ENCODE data around the gene NPM1. TPM values are rescaled to one million over a fixed set of nuclear protein-coding genes. Genes with fewer than 3 reads are reported as not detected.
A peak's percentile ranks its signal among the peaks of the same experiment; 100 is the strongest.
"Not testable (repeated sequence)": the region's sequence is repeated elsewhere in the genome, so short reads cannot be mapped to it uniquely, and the experiment has no call there.

Gene NPM1
- total and polyA plus RNA-seq, 12 donors: 248 to 1,064 (median 465) TPM

- no peak for DNase-seq
- Histone ChIP-seq H3K27ac (no peak overlapping the region), H3K4me3 (no peak overlapping the region), H3K4me1 (no peaks in the 10 kb centered on the region), H3K27me3 (no peaks in the 10 kb centered on the region), H3K9me3 (no peaks in the 10 kb centered on the region), H3K36me3 (no peaks in the 10 kb centered on the region)
- intact Hi-C loops (cut with DNase I): no loop called here
- TF ChIP-seq, protein P1, sequence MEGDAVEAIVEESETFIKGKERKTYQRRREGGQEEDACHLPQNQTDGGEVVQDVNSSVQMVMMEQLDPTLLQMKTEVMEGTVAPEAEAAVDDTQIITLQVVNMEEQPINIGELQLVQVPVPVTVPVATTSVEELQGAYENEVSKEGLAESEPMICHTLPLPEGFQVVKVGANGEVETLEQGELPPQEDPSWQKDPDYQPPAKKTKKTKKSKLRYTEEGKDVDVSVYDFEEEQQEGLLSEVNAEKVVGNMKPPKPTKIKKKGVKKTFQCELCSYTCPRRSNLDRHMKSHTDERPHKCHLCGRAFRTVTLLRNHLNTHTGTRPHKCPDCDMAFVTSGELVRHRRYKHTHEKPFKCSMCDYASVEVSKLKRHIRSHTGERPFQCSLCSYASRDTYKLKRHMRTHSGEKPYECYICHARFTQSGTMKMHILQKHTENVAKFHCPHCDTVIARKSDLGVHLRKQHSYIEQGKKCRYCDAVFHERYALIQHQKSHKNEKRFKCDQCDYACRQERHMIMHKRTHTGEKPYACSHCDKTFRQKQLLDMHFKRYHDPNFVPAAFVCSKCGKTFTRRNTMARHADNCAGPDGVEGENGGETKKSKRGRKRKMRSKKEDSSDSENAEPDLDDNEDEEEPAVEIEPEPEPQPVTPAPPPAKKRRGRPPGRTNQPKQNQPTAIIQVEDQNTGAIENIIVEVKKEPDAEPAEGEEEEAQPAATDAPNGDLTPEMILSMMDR (IDR thresholded peaks at IDR 0.05): no peak
- no peak for ATAC-seq
- 77 to 86% methylated on average over 2 of the region's 2 CpGs for WGBS, 2 donors
These were observed 29.8 kb upstream of the NPM1 start for GRCh38 chr5:171357843-171358242.

DNA sequence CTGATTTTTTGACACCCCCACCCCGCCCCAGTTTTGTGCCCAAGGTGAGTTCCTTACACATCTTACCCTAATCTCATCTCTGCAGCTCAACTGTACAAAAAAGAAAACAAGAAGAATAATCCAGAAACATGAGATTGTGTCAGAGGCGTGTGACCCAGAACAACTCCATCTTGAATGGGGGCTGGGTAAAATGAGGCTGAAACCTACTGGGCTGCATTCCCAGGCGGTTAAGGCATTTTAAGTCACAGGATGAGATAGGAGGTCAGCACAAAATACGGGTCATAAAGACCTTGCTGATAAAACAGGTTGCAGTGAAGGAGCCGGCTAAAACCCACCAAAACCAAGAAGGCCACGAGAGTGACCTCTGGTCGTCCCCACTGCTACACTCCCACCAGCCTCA, 26.5 kb upstream of the NPM1 start:
- H3K4me3 ChIP-seq; H3K9me3 ChIP-seq; intact Hi-C loops (cut with DNase I); H3K4me1 ChIP-seq; DNase-seq; H3K36me3 ChIP-seq; ATAC-seq; H3K27ac ChIP-seq: not testable (repeated sequence)
- WGBS, 2 donors: 65 to 67% methylated on average over 7 of the region's 7 CpGs
- peaks cover 0 to 12% (median 8%) of the 10 kb centered on the region in 7 donors for H3K27me3 ChIP-seq

DNA sequence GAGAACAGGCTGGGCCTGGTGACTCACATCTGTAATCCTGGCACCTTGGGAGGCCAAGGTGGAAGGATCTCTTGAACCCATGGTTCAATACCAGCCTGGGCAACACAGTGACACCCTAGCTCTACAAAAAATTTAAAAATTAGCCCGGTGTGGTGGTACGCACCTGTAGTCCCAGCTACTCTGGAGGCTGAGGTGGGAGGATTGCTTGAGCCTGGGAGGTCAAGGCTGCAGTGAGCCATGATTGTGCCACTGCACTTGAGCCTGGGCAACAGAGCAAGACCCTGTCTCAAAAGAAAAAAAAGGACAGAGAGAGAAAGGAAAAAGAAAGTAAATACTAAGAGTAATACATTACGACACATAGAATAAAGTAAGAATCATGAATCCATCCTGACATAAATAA, 24.4 kb upstream of the NPM1 start:
- DNase-seq; H3K4me3 ChIP-seq; H3K27ac ChIP-seq; H3K36me3 ChIP-seq; H3K9me3 ChIP-seq; H3K4me1 ChIP-seq; intact Hi-C loops (cut with DNase I); ATAC-seq: not testable (repeated sequence)
- peaks cover 0 to 18% (median 8%) of the 10 kb centered on the region in 7 donors for H3K27me3 ChIP-seq
- WGBS, 2 donors: 96 to 98% methylated on average over 3 of the region's 3 CpGs

- H3K27me3 ChIP-seq: peaks cover 0 to 18% (median 8%) of the 10 kb centered on the region in 7 donors
- 31 to 40% methylated on average over 3 of the region's 3 CpGs for WGBS, 2 donors
- TF ChIP-seq, protein P1 (IDR thresholded peaks at IDR 0.05): no peak
- no peak overlapping the region for H3K4me3 ChIP-seq
- intact Hi-C loops (cut with DNase I): no loop called here
- no peaks in the 10 kb centered on the region for H3K36me3 ChIP-seq
- no peak for DNase-seq
- H3K4me1 ChIP-seq: no peaks in the 10 kb centered on the region
- no peaks in the 10 kb centered on the region for H3K9me3 ChIP-seq
- no peak overlapping the region for H3K27ac ChIP-seq
- no peak for ATAC-seq
These were observed 23.8 kb upstream of the NPM1 start for GRCh38 chr5:171363846-171364245.

DNA sequence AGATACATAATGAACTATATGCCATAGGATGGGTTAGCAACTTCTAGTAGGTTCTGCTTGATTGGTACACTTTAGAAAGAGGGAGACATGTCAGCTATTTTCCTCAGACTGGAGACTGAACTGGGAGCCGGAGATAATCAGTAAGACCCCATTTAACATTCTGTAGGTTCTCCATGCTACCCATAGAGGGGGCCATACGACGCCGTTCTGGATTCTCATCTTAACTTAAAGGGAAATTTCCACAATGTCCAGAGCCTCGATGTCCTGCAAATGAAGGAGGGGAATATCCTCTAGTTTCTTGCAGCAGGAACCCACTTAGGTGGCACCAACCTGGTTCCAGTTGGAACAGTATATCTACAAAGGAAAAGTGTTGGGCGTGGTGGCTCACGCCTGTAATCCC, 22.3 kb upstream of the NPM1 start:
- TF ChIP-seq, protein P1 (IDR thresholded peaks at IDR 0.05): peak in 5 of 9 donors; percentile 12 to 31 (median 22)
- no peak for ATAC-seq
- intact Hi-C loops (cut with DNase I): no loop called here

More for the DNA sequence above, 22.3 kb upstream of the NPM1 start:
- Histone ChIP-seq H3K4me3 (no peak overlapping the region), H3K36me3 (no peaks in the 10 kb centered on the region), H3K4me1 (no peaks in the 10 kb centered on the region), H3K27ac (no peak overlapping the region), H3K27me3 (peaks cover 0 to 27% (median 8%) of the 10 kb centered on the region in 7 donors), H3K9me3 (no peaks in the 10 kb centered on the region)
- 36 to 40% methylated on average over 7 of the region's 7 CpGs for WGBS, 2 donors
- DNase-seq: no peak

Data from heart right ventricle (tissue), 16 donors.